Measurements from ENCODE around the gene PLA1A. TPM values are rescaled to one million over a fixed set of nuclear protein-coding genes. Genes with fewer than 3 reads are reported as not detected.
A peak's percentile ranks its signal among the peaks of the same experiment; 100 is the strongest.

The PLA1A gene
- total and polyA plus RNA-seq, 10 of the 15 experiments (the other 5 are each of a cell fraction or from before 2014, with no cell fraction given) = 2.9 to 106 (median 4.8) TPM

DNA sequence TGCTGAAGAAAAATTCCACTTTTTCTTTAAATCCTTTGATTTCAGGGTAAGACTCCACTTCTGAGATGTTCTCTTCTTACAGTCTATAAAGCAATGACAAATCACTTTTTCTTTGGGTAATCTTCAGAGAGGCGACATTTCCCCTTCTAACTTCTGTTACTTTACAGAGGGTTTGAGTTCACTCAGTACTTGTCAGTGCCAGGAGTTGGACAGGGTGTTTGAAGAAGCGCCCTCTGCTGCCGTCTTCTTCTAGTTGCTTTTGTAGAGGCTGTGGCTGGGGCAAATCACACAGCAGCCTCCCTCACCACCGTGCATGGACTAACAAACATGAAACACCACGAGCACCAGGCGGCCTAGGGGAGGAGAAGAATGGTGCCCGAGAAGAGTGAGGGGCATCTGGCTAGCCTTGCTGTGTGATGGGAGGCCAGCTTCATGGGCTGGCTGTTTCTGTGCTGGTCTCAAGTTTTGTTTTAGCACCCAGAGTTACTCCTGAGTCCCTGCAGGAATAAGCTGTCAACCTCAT, 38.2 kb upstream of the PLA1A start, which contains the start of gene CD80 (continued):
- peak; percentile 38; the same call in 1 of the 2 replicates for TF ChIP-seq NFIC (IDR thresholded peaks at IDR 0.05; ENCODE audit: low read depth, low read length)
- TF ChIP-seq SUPT20H (IDR thresholded peaks at IDR 0.05; ENCODE audit: borderline replicate concordance, control insufficient read depth, low read depth, low read length) = no peak
- TF ChIP-seq TARDBP (IDR thresholded peaks at IDR 0.05; ENCODE audit: borderline replicate concordance) = no peak; the same call in 1 of the 2 replicates
- TF ChIP-seq FOXM1 (IDR thresholded peaks at IDR 0.05; ENCODE audit: low read depth, low read length) = no peak
- TF ChIP-seq POLR2A (IDR thresholded peaks at IDR 0.05; ENCODE audit: low read depth, low read length) = peak; percentile 67; the same call in 1 of the 2 replicates
- TF ChIP-seq, protein P1, sequence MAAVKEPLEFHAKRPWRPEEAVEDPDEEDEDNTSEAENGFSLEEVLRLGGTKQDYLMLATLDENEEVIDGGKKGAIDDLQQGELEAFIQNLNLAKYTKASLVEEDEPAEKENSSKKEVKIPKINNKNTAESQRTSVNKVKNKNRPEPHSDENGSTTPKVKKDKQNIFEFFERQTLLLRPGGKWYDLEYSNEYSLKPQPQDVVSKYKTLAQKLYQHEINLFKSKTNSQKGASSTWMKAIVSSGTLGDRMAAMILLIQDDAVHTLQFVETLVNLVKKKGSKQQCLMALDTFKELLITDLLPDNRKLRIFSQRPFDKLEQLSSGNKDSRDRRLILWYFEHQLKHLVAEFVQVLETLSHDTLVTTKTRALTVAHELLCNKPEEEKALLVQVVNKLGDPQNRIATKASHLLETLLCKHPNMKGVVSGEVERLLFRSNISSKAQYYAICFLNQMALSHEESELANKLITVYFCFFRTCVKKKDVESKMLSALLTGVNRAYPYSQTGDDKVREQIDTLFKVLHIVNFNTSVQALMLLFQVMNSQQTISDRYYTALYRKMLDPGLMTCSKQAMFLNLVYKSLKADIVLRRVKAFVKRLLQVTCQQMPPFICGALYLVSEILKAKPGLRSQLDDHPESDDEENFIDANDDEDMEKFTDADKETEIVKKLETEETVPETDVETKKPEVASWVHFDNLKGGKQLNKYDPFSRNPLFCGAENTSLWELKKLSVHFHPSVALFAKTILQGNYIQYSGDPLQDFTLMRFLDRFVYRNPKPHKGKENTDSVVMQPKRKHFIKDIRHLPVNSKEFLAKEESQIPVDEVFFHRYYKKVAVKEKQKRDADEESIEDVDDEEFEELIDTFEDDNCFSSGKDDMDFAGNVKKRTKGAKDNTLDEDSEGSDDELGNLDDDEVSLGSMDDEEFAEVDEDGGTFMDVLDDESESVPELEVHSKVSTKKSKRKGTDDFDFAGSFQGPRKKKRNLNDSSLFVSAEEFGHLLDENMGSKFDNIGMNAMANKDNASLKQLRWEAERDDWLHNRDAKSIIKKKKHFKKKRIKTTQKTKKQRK (IDR thresholded peaks at IDR 0.05; ENCODE audit: low read depth, low read length) = no peak
- TF ChIP-seq, protein P2, sequence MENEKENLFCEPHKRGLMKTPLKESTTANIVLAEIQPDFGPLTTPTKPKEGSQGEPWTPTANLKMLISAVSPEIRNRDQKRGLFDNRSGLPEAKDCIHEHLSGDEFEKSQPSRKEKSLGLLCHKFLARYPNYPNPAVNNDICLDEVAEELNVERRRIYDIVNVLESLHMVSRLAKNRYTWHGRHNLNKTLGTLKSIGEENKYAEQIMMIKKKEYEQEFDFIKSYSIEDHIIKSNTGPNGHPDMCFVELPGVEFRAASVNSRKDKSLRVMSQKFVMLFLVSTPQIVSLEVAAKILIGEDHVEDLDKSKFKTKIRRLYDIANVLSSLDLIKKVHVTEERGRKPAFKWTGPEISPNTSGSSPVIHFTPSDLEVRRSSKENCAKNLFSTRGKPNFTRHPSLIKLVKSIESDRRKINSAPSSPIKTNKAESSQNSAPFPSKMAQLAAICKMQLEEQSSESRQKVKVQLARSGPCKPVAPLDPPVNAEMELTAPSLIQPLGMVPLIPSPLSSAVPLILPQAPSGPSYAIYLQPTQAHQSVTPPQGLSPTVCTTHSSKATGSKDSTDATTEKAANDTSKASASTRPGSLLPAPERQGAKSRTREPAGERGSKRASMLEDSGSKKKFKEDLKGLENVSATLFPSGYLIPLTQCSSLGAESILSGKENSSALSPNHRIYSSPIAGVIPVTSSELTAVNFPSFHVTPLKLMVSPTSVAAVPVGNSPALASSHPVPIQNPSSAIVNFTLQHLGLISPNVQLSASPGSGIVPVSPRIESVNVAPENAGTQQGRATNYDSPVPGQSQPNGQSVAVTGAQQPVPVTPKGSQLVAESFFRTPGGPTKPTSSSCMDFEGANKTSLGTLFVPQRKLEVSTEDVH (IDR thresholded peaks at IDR 0.05; ENCODE audit: low read depth, partially characterized antibody) = no peak
- TF ChIP-seq, protein P3, sequence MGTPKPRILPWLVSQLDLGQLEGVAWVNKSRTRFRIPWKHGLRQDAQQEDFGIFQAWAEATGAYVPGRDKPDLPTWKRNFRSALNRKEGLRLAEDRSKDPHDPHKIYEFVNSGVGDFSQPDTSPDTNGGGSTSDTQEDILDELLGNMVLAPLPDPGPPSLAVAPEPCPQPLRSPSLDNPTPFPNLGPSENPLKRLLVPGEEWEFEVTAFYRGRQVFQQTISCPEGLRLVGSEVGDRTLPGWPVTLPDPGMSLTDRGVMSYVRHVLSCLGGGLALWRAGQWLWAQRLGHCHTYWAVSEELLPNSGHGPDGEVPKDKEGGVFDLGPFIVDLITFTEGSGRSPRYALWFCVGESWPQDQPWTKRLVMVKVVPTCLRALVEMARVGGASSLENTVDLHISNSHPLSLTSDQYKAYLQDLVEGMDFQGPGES (IDR thresholded peaks at IDR 0.05) = no peak
- TF ChIP-seq MEF2B (IDR thresholded peaks at IDR 0.05; ENCODE audit: partially characterized antibody, poor library complexity, severe bottlenecking) = no peak
- TF ChIP-seq TCF12 (IDR thresholded peaks at IDR 0.05; ENCODE audit: low read depth, low read length) = no peak
- TF ChIP-seq FOXK2 (IDR thresholded peaks at IDR 0.05) = no peak
- TF ChIP-seq, protein P4, sequence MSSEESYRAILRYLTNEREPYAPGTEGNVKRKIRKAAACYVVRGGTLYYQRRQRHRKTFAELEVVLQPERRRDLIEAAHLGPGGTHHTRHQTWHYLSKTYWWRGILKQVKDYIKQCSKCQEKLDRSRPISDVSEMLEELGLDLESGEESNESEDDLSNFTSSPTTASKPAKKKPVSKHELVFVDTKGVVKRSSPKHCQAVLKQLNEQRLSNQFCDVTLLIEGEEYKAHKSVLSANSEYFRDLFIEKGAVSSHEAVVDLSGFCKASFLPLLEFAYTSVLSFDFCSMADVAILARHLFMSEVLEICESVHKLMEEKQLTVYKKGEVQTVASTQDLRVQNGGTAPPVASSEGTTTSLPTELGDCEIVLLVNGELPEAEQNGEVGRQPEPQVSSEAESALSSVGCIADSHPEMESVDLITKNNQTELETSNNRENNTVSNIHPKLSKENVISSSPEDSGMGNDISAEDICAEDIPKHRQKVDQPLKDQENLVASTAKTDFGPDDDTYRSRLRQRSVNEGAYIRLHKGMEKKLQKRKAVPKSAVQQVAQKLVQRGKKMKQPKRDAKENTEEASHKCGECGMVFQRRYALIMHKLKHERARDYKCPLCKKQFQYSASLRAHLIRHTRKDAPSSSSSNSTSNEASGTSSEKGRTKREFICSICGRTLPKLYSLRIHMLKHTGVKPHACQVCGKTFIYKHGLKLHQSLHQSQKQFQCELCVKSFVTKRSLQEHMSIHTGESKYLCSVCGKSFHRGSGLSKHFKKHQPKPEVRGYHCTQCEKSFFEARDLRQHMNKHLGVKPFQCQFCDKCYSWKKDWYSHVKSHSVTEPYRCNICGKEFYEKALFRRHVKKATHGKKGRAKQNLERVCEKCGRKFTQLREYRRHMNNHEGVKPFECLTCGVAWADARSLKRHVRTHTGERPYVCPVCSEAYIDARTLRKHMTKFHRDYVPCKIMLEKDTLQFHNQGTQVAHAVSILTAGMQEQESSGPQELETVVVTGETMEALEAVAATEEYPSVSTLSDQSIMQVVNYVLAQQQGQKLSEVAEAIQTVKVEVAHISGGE (CRISPR knock-in tag; IDR thresholded peaks at IDR 0.05) = no peak
- no peak for TF ChIP-seq TCF7 (IDR thresholded peaks at IDR 0.05; ENCODE audit: borderline replicate concordance)
- TF ChIP-seq REST (IDR thresholded peaks at IDR 0.05; ENCODE audit: low read depth, low read length) = no peak
- no peak; the same call in 1 of the 2 replicates for TF ChIP-seq SIN3A (IDR thresholded peaks at IDR 0.05; ENCODE audit: low read depth, low read length)
- TF ChIP-seq NBN (IDR thresholded peaks at IDR 0.05) = peak; percentile 59; the same call in 1 of the 2 replicates

Measured in GM12878 (cell line).